Peyer's patch (tissue), 4 donors: ENCODE data around the gene URGCP. TPM values are rescaled to one million over a fixed set of nuclear protein-coding genes. Genes with fewer than 3 reads are reported as not detected.

Source experiments
- DNase-seq, 3 donors: peaks; one replicate each; pipeline ENCODE4 v3.0.0-alpha.2; 2017 to 2019
- H3K27ac ChIP-seq, 4 donors: fragments of 200-600 bp; sonication (generic); one replicate each; pipeline ENCODE4 v1.5.1; 2016 to 2019
- H3K27me3 ChIP-seq, 2 donors: fragments of 200-600 bp; sonication (generic); one replicate each; pipeline ENCODE4 v1.5.1; 2019
- H3K36me3 ChIP-seq, 3 donors: fragments of 200-600 bp; sonication (generic); one replicate each; pipeline ENCODE4 v1.5.1; 2016 to 2019
- H3K4me1 ChIP-seq, 4 donors: fragments of 200-600 bp; sonication (generic); one replicate each; pipeline ENCODE4 v1.5.1; 2016 to 2019
- H3K4me3 ChIP-seq, 4 donors: fragments of 200-600 bp; sonication (generic); 1 replicate in 3 of 4; 2 replicates in 1 of 4; pipeline ENCODE4 v1.5.1; 2016 to 2019; ENCODE audit warnings: mild to moderate bottlenecking in 1 of 4
- H3K9me3 ChIP-seq, 4 donors: fragments of 200-600 bp; sonication (generic); one replicate each; pipeline ENCODE4 v1.5.1; 2016 to 2019; ENCODE audit warnings: mild to moderate bottlenecking in 1 of 4
- CTCF ChIP-seq, 6 experiments: fragments of 450-650 bp in 4 of 6; fragments of 200-600 bp in 2 of 6; sonication (generic) in 1 of 6; IDR thresholded peaks; one replicate each; pipeline ENCODE4 v1.5.1; 2017 to 2019; ENCODE audit warnings: antibody characterized with exemption in 6 of 6, mild to moderate bottlenecking in 3 of 6, moderate library complexity in 1 of 6
- POLR2A ChIP-seq, 2 donors: fragments of 450-650 bp; IDR thresholded peaks; one replicate each; pipeline ENCODE4 v1.5.1; 2017; ENCODE audit warnings: antibody characterized with exemption in 2 of 2, mild to moderate bottlenecking in 2 of 2, moderate library complexity in 2 of 2
- total RNA-seq, 4 donors: library from RNA; depleted of rRNA; stranded (reverse); fragments of >200 nt; gene quantifications; one replicate each; pipeline ENCODE4 v1.1.0, GENCODE V29; 2016

The URGCP gene
- total RNA-seq, 4 donors from 2014 or later = 43.7 to 91.0 (median 80.3) TPM

DNA sequence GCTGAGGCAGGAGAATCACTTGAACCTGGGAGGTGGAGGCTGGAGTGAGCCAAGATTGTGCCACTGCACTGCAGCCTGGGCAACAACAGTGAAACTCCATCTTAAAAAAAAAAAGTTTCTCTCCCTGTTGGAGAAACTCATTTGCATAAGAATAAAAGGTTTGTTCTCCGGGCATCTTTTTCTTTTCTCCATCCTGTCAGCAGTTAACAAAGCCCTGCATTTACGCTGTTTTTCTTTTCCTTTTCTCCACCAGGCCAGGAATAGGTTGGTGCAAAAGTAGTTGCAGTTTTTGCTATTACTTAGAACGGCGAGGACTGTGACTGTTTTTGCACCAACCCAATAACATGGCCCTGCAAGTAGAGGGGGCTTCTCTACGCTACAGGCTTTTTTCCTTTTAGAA is 9.5 kb upstream of the URGCP start:
- H3K9me3 ChIP-seq = no peaks in the 10 kb centered on the region
- peaks cover 0 to 4% (median 0%) of the 10 kb centered on the region in 4 donors for H3K4me1 ChIP-seq
- no peak for TF ChIP-seq POLR2A (IDR thresholded peaks at IDR 0.05)
- no peak for TF ChIP-seq CTCF (IDR thresholded peaks at IDR 0.05)
- no peaks in the 10 kb centered on the region for H3K27me3 ChIP-seq
- DNase-seq = no peak
- no peaks in the 10 kb centered on the region for H3K36me3 ChIP-seq
- H3K4me3 ChIP-seq = no peak overlapping the region
- no peak overlapping the region for H3K27ac ChIP-seq

- Histone ChIP-seq H3K9me3 (no peaks in the 10 kb centered on the region), H3K36me3 (no peaks in the 10 kb centered on the region), H3K4me3 (no peak overlapping the region), H3K27ac (no peak overlapping the region), H3K4me1 (no peaks in the 10 kb centered on the region), H3K27me3 (no peaks in the 10 kb centered on the region)
- no peak for TF ChIP-seq CTCF (IDR thresholded peaks at IDR 0.05)
- no peak for DNase-seq
These were observed 8.4 kb upstream of the URGCP start for GRCh38 chr7:43914795-43915194.

DNA sequence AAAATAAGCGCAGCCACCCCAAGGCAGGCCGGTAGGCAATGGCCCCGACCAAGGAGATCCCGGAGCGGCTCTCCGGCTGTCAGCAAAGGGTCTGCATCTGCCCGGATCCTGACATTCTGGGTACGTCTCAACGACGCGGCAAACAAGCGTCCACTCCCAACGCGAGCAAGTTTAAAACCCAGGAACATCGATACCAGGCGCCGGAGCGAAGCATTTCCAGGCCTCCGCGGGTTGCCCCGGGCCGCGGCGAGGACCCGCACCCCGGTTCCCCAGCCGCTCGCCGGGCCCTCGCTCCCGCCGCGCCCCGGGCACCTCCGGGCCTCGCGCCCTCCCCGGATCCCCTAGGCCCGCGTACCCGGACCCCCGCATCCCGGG is 453 bp downstream of the URGCP start:
- TF ChIP-seq POLR2A (IDR thresholded peaks at IDR 0.05) (no peak), CTCF (IDR thresholded peaks at IDR 0.05) (no peak)
- Histone ChIP-seq H3K27me3 (no peaks in the 10 kb centered on the region), H3K4me1 (peaks cover 0 to 36% (median 3%) of the 10 kb centered on the region in 4 donors), H3K36me3 (no peaks in the 10 kb centered on the region), H3K9me3 (no peaks in the 10 kb centered on the region), H3K4me3 (peak overlapping the region; percentile 60 to 98 (median 84)), H3K27ac (peak overlapping the region; percentile 79 to 97 (median 89))
- peak; percentile 26 to 70 (median 55) for DNase-seq

DNA sequence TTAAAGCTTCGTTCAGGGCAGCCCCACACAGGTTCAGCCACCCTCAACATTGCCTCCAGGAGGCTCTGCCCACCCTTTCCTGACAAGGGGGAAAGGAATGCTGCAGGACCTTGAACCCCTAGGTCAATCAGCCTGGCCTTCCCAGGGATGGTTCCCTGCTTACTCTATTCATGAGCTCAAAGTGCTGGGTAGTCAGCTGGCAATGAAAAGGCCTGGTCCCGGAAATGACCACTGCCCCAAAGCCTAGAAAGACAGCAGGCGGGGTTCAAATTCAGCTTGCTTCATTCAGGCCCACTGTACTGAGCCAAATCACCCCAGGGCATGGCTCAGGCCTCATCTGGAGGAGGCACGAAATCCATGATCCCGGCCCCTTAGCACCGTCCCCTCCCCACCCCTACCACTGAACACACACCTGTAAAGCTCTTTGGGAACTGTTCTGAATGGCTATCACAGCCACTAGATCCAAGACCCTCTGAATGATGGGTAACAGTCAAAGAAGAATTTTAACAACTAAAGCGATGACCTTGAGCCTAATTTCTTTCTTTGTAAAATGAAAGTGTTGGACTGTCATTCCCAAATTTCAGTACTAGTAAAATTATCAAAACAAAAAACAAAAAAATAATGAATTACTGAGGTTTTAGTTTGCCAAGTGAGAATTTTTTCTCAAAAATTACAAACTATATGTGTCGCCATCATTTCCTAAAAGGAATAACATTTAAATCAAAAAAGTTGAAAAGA is 1.0 kb downstream of the URGCP start:
- no peaks in the 10 kb centered on the region for H3K36me3 ChIP-seq

GRCh38 chr7:43904533-43905208 is 1.7 kb downstream of the URGCP start:
- TF ChIP-seq POLR2A (IDR thresholded peaks at IDR 0.05) = peak in 1 of 2 donors; percentile 8
- TF ChIP-seq CTCF (IDR thresholded peaks at IDR 0.05) = peak in 1 of 6 experiments; percentile 3
- Histone ChIP-seq H3K36me3 (no peaks in the 10 kb centered on the region), H3K4me1 (peaks cover 0 to 36% (median 3%) of the 10 kb centered on the region in 4 donors), H3K4me3 (peak overlapping the region in 2 of 4 donors; percentile 36 to 90), H3K27ac (peak overlapping the region in 3 of 4 donors; percentile 79 to 97 (median 95)), H3K9me3 (no peaks in the 10 kb centered on the region), H3K27me3 (no peaks in the 10 kb centered on the region)
- DNase-seq = no peak

More for the DNA sequence above, 1.0 kb downstream of the URGCP start:
- peaks cover 0 to 36% (median 3%) of the 10 kb centered on the region in 4 donors for H3K4me1 ChIP-seq
- peak overlapping the region; percentile 79 to 97 (median 89) for H3K27ac ChIP-seq
- no peaks in the 10 kb centered on the region for H3K9me3 ChIP-seq
- H3K4me3 ChIP-seq = peak overlapping the region; percentile 60 to 98 (median 84)
- peak in 2 of 3 donors; percentile 83 to 87 for DNase-seq
- H3K27me3 ChIP-seq = no peaks in the 10 kb centered on the region
- no peak for TF ChIP-seq CTCF (IDR thresholded peaks at IDR 0.05)
- peak; percentile 85 to 92 for TF ChIP-seq POLR2A (IDR thresholded peaks at IDR 0.05)
